Upper lobe of left lung (tissue), 4 donors: ENCODE measurements around the gene CNPPD1.

Experiments used
- CTCF ChIP-seq, 6 experiments: fragments of 450-650 bp in 4 of 6; fragments of 200-600 bp in 2 of 6; sonication (generic) in 2 of 6; IDR thresholded peaks; one replicate each; pipeline ENCODE4 v1.5.1; 2016 to 2019; ENCODE audit warnings: antibody characterized with exemption in 6 of 6
- EP300 ChIP-seq, 4 donors: sonication (generic); formaldehyde crosslinking; IDR thresholded peaks; one replicate each; pipeline ENCODE4 v1.5.1; 2017; ENCODE audit warnings: antibody characterized with exemption in 4 of 4, control low read depth in 2 of 4
- POLR2AphosphoS5 ChIP-seq, 2 donors: sonication (generic); formaldehyde crosslinking; IDR thresholded peaks; one replicate each; pipeline ENCODE4 v1.5.1; 2017; ENCODE audit warnings: antibody characterized with exemption in 2 of 2

DNA sequence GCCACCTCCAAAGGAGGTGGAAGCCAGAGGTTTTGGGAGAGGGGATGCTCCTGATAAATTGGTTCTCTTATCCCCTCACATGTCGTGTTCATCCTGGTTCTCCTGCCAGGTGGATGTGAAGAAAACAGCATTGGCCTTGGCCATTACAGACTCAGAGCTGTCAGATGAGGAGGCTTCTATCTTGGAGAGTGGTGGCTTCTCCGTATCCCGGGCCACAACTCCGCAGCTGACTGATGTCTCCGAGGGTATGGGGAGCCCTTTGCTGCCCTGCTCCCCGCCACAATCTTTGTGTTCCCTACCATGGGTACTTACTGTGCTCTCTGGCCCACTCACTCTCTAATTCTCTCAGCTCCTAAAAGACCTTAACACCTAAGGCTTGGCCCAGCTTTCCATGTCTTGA, 4.8 kb upstream of the CNPPD1 start:
- TF ChIP-seq CTCF (IDR thresholded peaks at IDR 0.05): no peak
- no peak for TF ChIP-seq POLR2AphosphoS5 (IDR thresholded peaks at IDR 0.05)
- TF ChIP-seq EP300 (IDR thresholded peaks at IDR 0.05): no peak
